Motor neuron (in vitro differentiated cells): ENCODE data around the gene DDX3X. TPM values are rescaled to one million over a fixed set of nuclear protein-coding genes. Genes with fewer than 3 reads are reported as not detected.

Source experiments
- ATAC-seq, 8 experiments: fragments of 200-7000 bp; cut with Tn5 transposase; replicated peaks in 6 of 8; 2 replicates each; pipeline ENCODE4 v1.8.0; 2021; ENCODE audit warnings: mild to moderate bottlenecking in 8 of 8, moderate library complexity in 8 of 8
- H3K27ac ChIP-seq, 2 donors: fragments of 250-450 bp; sonication (Bioruptor Pico); 2 replicates each; pipeline ENCODE4 v1.9.0; 2021; ENCODE audit warnings: antibody characterized with exemption in 2 of 2, mild to moderate bottlenecking in 2 of 2, moderate library complexity in 1 of 2
- H3K4me1 ChIP-seq, 2 donors: fragments of 250-450 bp; sonication (Bioruptor Pico); replicated peaks in 1 of 2; 2 replicates each; pipeline ENCODE4 v1.6.1; 2021; ENCODE audit warnings: antibody characterized with exemption in 2 of 2, mild to moderate bottlenecking in 2 of 2, moderate library complexity in 1 of 2
- H3K4me3 ChIP-seq, 5 donors: fragments of 250-450 bp; sonication (Bioruptor Pico); 2 replicates each; pipeline ENCODE4 v1.9.0; 2021; ENCODE audit warnings: antibody characterized with exemption in 5 of 5, mild to moderate bottlenecking in 5 of 5, moderate library complexity in 4 of 5
- WGBS, 10 experiments: fragments of 450-650 bp; shearing (Covaris generic); methylation state at CpG; one replicate each; pipeline ENCODE4 v1.0.0; 2022; 5-methylcytosine and 5-hydroxymethylcytosine counted together
- in situ Hi-C, 9 experiments: fragments of 400-800 bp; cut with MboI; loops; one replicate each; pipeline ENCODE4 v1.15.0; 2021; ENCODE audit warnings: low sequenced_read_pairs in 9 of 9, low pct_unique_long_range_greater_than_20kb in 2 of 9; ENCODE audit not compliant: unreplicated experiment in 9 of 9
- total RNA-seq, 8 experiments: library from RNA; unstranded; fragments of 300-600 nt; gene quantifications; 2 replicates each; pipeline versions ENCODE4 v1.2.3 to v1.2.4, GENCODE V29; 2022

The DDX3X gene
- total RNA-seq, 8 experiments from 2014 or later = 119 to 319 (median 167) TPM

- WGBS, 10 experiments = 0 to 63% (median 0%) methylated on average over 1 to 5 of the region's 64 CpGs; no CpG with 5 or more reads in 6 of the 10 experiments
- peak; percentile 35 to 71 (median 64) for ATAC-seq
- H3K27ac ChIP-seq = peak overlapping the region; percentile 98 to 100
- peaks cover 0 to 19% of the 10 kb centered on the region in 2 donors for H3K4me1 ChIP-seq
- in situ Hi-C loops = no loop called here
- peak overlapping the region; percentile 76 to 99 (median 97) for H3K4me3 ChIP-seq
These were observed 789 bp upstream of the DDX3X start for GRCh38 chrX:41333003-41333743.

- ATAC-seq = peak; percentile 2 to 57 (median 48)
- Histone ChIP-seq H3K4me1 (peaks cover 0 to 22% of the 10 kb centered on the region in 2 donors), H3K4me3 (peak overlapping the region; percentile 76 to 99 (median 97)), H3K27ac (peak overlapping the region; percentile 98 to 100)
- 22% methylated on average over 10 of the region's 77 CpGs; no CpG with 5 or more reads in 9 of the 10 experiments for WGBS, 10 experiments
- in situ Hi-C loops = no loop called here
These were observed 618 bp downstream of the DDX3X start for GRCh38 chrX:41334363-41335197.

GRCh38 chrX:41335198-41335957 lies 1.4 kb downstream of the DDX3X start:
- 0 to 29% (median 0%) methylated on average over 1 to 6 of the region's 15 CpGs; no CpG with 5 or more reads in 6 of the 10 experiments for WGBS, 10 experiments
- peak overlapping the region; percentile 76 to 99 (median 97) for H3K4me3 ChIP-seq
- peak overlapping the region; percentile 98 to 100 for H3K27ac ChIP-seq
- in situ Hi-C loops = no loop called here
- peaks cover 0 to 22% of the 10 kb centered on the region in 2 donors for H3K4me1 ChIP-seq
- no peak for ATAC-seq

- Histone ChIP-seq H3K4me3 (peak overlapping the region; percentile 76 to 99 (median 97)), H3K27ac (no peak overlapping the region), H3K4me1 (peaks cover 0 to 22% of the 10 kb centered on the region in 2 donors)
- in situ Hi-C loops = no loop called here
- 0 to 52% (median 0%) methylated on average over 1 to 6 of the region's 6 CpGs; no CpG with 5 or more reads in 1 of the 10 experiments for WGBS, 10 experiments
- no peak for ATAC-seq
These were observed 2.0 kb downstream of the DDX3X start for GRCh38 chrX:41335958-41336331.

GRCh38 chrX:41336447-41336846 lies 2.5 kb downstream of the DDX3X start:
- no peak overlapping the region for H3K27ac ChIP-seq
- in situ Hi-C loops = no loop called here
- no peak for ATAC-seq
- peak overlapping the region; percentile 76 to 99 (median 97) for H3K4me3 ChIP-seq
- peaks cover 0 to 18% of the 10 kb centered on the region in 2 donors for H3K4me1 ChIP-seq
- WGBS, 10 experiments = 0 to 100% (median 54%) methylated on average over 1 to 6 of the region's 7 CpGs; no CpG with 5 or more reads in 2 of the 10 experiments

GRCh38 chrX:41337140-41337539 lies 3.2 kb downstream of the DDX3X start:
- ATAC-seq = no peak
- 0 to 43% (median 17%) methylated on average over 1 of the region's 1 CpG; no CpG with 5 or more reads in 7 of the 10 experiments for WGBS, 10 experiments
- in situ Hi-C loops = no loop called here

GRCh38 chrX:41338436-41338835 lies 4.5 kb downstream of the DDX3X start:
- no peak overlapping the region for H3K27ac ChIP-seq
- H3K4me1 ChIP-seq = peaks cover 0 to 9% of the 10 kb centered on the region in 2 donors
- no peak for ATAC-seq
- WGBS, 10 experiments = 0 to 91% (median 76%) methylated on average over 1 of the region's 1 CpG; no CpG with 5 or more reads in 6 of the 10 experiments
- in situ Hi-C loops = no loop called here
- H3K4me3 ChIP-seq = no peak overlapping the region

More at GRCh38 chrX:41337140-41337539, 3.2 kb downstream of the DDX3X start:
- Histone ChIP-seq H3K4me3 (peak overlapping the region; percentile 6 to 99 (median 76)), H3K27ac (no peak overlapping the region), H3K4me1 (peaks cover 0 to 11% of the 10 kb centered on the region in 2 donors)

GRCh38 chrX:41339148-41339547 lies 5.2 kb downstream of the DDX3X start:
- H3K27ac ChIP-seq = no peak overlapping the region
- ATAC-seq = no peak
- in situ Hi-C loops = no loop called here

GRCh38 chrX:41344053-41344452 lies 10.1 kb downstream of the DDX3X start:
- in situ Hi-C loops = no loop called here
- H3K4me1 ChIP-seq = no peaks in the 10 kb centered on the region
- no peak overlapping the region for H3K27ac ChIP-seq
- H3K4me3 ChIP-seq = no peak overlapping the region
- 82 to 100% (median 94%) methylated on average over 2 to 9 of the region's 9 CpGs; no CpG with 5 or more reads in 4 of the 10 experiments for WGBS, 10 experiments
- no peak for ATAC-seq

More at GRCh38 chrX:41339148-41339547, 5.2 kb downstream of the DDX3X start:
- WGBS, 10 experiments = 0 to 100% (median 63%) methylated on average over 1 to 4 of the region's 4 CpGs; no CpG with 5 or more reads in 5 of the 10 experiments
- Histone ChIP-seq H3K4me3 (no peak overlapping the region), H3K4me1 (peaks cover 0 to 9% of the 10 kb centered on the region in 2 donors)

GRCh38 chrX:41347186-41347585 lies 13.2 kb downstream of the DDX3X start:
- in situ Hi-C loops = no loop called here
- WGBS, 10 experiments = 93 to 100% (median 100%) methylated on average over 1 to 5 of the region's 8 CpGs; no CpG with 5 or more reads in 5 of the 10 experiments

GRCh38 chrX:41348551-41348950 lies 14.6 kb downstream of the DDX3X start:
- Histone ChIP-seq H3K4me3 (no peak overlapping the region), H3K4me1 (no peaks in the 10 kb centered on the region), H3K27ac (no peak overlapping the region)
- 80 to 90% (median 83%) methylated on average over 1 to 4 of the region's 4 CpGs; no CpG with 5 or more reads in 6 of the 10 experiments for WGBS, 10 experiments
- in situ Hi-C loops = no loop called here
- no peak for ATAC-seq

More at GRCh38 chrX:41347186-41347585, 13.2 kb downstream of the DDX3X start:
- Histone ChIP-seq H3K4me1 (no peaks in the 10 kb centered on the region), H3K27ac (no peak overlapping the region), H3K4me3 (no peak overlapping the region)
- ATAC-seq = no peak
